ENCODE measurements around the gene NFKB2.

DNA sequence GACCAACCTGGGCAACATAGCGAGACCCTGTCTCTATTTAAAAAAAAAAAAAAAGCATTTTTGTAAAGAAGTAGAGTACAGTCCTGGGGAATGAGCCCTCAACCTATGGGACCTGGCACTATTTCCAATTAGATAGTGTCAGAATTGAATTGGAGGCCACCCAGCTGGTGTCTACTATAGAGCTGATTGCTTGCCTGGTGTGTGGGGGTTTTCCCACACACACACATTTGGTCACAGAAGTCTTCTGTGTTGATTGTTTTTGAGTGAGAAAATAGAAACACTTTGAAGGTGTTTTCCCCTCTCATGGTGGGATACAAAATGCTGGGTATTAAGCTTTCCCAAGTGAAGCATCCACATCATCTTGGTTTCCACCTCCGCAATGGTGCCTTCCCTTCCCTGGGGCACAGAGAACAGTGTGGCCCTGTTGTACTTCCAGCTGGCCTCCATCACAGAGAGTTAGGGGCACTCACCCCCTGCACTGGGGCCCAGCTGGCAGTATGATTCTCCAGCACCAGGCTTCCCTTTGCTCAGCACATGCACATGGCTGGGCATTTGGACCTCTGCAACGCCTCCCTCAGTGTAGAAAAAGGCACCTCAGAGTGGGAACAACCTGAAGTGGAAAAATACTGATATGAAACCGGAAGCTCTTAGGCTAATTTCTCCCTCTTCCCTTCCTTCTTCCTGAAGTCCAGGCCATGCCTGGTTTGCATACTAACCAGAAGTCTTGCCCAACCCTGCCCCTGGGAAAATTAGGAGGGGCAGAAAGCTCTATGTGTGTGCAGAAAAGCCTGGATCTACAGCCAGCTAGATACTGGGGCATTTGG, 10.7 kb upstream of the NFKB2 start:
- TF ChIP-seq, protein P1, sequence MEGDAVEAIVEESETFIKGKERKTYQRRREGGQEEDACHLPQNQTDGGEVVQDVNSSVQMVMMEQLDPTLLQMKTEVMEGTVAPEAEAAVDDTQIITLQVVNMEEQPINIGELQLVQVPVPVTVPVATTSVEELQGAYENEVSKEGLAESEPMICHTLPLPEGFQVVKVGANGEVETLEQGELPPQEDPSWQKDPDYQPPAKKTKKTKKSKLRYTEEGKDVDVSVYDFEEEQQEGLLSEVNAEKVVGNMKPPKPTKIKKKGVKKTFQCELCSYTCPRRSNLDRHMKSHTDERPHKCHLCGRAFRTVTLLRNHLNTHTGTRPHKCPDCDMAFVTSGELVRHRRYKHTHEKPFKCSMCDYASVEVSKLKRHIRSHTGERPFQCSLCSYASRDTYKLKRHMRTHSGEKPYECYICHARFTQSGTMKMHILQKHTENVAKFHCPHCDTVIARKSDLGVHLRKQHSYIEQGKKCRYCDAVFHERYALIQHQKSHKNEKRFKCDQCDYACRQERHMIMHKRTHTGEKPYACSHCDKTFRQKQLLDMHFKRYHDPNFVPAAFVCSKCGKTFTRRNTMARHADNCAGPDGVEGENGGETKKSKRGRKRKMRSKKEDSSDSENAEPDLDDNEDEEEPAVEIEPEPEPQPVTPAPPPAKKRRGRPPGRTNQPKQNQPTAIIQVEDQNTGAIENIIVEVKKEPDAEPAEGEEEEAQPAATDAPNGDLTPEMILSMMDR (IDR thresholded peaks at IDR 0.05): no peak
- no peak for TF ChIP-seq POLR2A (IDR thresholded peaks at IDR 0.05)
